ENCODE results near the gene HNRNPH1. TPM values are rescaled to one million over a fixed set of nuclear protein-coding genes. Genes with fewer than 3 reads are reported as not detected.

HNRNPH1 gene
- total RNA-seq, 1 experiment from 2014 or later: 587 TPM

DNA sequence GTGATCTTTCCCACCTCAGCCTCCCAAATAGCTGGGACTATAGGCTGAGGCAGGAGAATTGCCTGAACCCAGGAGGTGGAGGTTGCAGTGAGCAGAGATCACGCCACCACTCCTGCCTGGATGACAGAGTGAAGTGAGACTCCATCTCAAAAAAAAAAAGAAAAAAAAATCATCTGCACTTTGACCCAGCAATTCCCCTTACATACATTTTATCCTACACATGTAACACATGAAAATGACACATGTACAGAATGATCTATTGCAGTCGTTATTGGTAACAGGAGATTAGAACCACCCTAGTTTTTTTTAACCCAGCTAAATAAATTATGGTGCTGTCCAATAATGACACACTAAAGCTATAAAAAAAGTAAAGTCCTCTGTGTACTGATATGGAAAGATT is 58.9 kb downstream of the HNRNPH1 start:
- no peak for DNase-seq (ENCODE audit: low read depth, low spot score)
- Histone ChIP-seq H3K27me3 (ENCODE audit: control insufficient read depth, insufficient read depth, low read length) (no peaks in the 10 kb centered on the region), H3K27ac (ENCODE audit: low read length) (no peak overlapping the region), H3K4me1 (ENCODE audit: control insufficient read depth, insufficient read depth, low read length) (peaks cover 4% of the 10 kb centered on the region; the same call in 1 of the 2 replicates), H3K4me3 (ENCODE audit: low read depth in 2 of 2, low read length in 2 of 2) (no peak overlapping the region), H3K36me3 (ENCODE audit: control insufficient read depth, insufficient read depth, low read length) (peaks cover 28% of the 10 kb centered on the region), H3K9me3 (ENCODE audit: control insufficient read depth, insufficient read depth, low read depth, low read length) (no peaks in the 10 kb centered on the region)
- intact Hi-C loops (cut with micrococcal nuclease; ENCODE audit: unreplicated experiment) (no loop called here), in situ Hi-C loops (cut with HindIII; ENCODE audit: low pct_unique_long_range_greater_than_20kb, low sequenced_read_pairs) (no loop called here)
- TF ChIP-seq POLR2AphosphoS5 (IDR thresholded peaks at IDR 0.05; ENCODE audit: low read depth, low read length) (no peak), TCF7L2 (IDR thresholded peaks at IDR 0.05; ENCODE audit: low read depth, low read length) (no peak), SIN3A (IDR thresholded peaks at IDR 0.05; ENCODE audit: borderline replicate concordance, insufficient read depth, low read depth, low read length) (no peak)
- TF ChIP-seq, protein P1, sequence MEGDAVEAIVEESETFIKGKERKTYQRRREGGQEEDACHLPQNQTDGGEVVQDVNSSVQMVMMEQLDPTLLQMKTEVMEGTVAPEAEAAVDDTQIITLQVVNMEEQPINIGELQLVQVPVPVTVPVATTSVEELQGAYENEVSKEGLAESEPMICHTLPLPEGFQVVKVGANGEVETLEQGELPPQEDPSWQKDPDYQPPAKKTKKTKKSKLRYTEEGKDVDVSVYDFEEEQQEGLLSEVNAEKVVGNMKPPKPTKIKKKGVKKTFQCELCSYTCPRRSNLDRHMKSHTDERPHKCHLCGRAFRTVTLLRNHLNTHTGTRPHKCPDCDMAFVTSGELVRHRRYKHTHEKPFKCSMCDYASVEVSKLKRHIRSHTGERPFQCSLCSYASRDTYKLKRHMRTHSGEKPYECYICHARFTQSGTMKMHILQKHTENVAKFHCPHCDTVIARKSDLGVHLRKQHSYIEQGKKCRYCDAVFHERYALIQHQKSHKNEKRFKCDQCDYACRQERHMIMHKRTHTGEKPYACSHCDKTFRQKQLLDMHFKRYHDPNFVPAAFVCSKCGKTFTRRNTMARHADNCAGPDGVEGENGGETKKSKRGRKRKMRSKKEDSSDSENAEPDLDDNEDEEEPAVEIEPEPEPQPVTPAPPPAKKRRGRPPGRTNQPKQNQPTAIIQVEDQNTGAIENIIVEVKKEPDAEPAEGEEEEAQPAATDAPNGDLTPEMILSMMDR (IDR thresholded peaks at IDR 0.05): no peak
- TF ChIP-seq, protein P2, sequence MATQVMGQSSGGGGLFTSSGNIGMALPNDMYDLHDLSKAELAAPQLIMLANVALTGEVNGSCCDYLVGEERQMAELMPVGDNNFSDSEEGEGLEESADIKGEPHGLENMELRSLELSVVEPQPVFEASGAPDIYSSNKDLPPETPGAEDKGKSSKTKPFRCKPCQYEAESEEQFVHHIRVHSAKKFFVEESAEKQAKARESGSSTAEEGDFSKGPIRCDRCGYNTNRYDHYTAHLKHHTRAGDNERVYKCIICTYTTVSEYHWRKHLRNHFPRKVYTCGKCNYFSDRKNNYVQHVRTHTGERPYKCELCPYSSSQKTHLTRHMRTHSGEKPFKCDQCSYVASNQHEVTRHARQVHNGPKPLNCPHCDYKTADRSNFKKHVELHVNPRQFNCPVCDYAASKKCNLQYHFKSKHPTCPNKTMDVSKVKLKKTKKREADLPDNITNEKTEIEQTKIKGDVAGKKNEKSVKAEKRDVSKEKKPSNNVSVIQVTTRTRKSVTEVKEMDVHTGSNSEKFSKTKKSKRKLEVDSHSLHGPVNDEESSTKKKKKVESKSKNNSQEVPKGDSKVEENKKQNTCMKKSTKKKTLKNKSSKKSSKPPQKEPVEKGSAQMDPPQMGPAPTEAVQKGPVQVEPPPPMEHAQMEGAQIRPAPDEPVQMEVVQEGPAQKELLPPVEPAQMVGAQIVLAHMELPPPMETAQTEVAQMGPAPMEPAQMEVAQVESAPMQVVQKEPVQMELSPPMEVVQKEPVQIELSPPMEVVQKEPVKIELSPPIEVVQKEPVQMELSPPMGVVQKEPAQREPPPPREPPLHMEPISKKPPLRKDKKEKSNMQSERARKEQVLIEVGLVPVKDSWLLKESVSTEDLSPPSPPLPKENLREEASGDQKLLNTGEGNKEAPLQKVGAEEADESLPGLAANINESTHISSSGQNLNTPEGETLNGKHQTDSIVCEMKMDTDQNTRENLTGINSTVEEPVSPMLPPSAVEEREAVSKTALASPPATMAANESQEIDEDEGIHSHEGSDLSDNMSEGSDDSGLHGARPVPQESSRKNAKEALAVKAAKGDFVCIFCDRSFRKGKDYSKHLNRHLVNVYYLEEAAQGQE (IDR thresholded peaks at IDR 0.05; ENCODE audit: insufficient read depth in 1 of 2, low read depth in 2 of 2, low read length in 1 of 2): no peak
- BruUV-seq (replicated peaks): no TSS peak
- ChIA-PET CTCF (no interaction called here), POLR2A (no interaction called here)
- ATAC-seq: no peak

Other genes with a start within 250 kb of the HNRNPH1 start
- 66.3 TPM for gene RUFY1, start 73.1 kb downstream of the HNRNPH1 start, total RNA-seq (2021; ENCODE audit: unreplicated experiment)
- gene CBY3, start 57.4 kb upstream of the HNRNPH1 start, total RNA-seq (2021; ENCODE audit: unreplicated experiment): 0.39 TPM
- 707 TPM for gene CANX, start 75.3 kb upstream of the HNRNPH1 start, total RNA-seq (2021; ENCODE audit: unreplicated experiment)
- gene MAML1, start 109.2 kb upstream of the HNRNPH1 start, total RNA-seq (2021; ENCODE audit: unreplicated experiment): 31.3 TPM
- 0.69 TPM for gene LTC4S, start 170.3 kb upstream of the HNRNPH1 start, total RNA-seq (2021; ENCODE audit: unreplicated experiment)
- 406 TPM for gene MGAT4B, start 183.2 kb upstream of the HNRNPH1 start, total RNA-seq (2021; ENCODE audit: unreplicated experiment)
- gene SQSTM1, start 197.2 kb upstream of the HNRNPH1 start, total RNA-seq (2021; ENCODE audit: unreplicated experiment): 985 TPM
- gene MRNIP, start 235.1 kb upstream of the HNRNPH1 start, total RNA-seq (2021; ENCODE audit: unreplicated experiment): 33.0 TPM